ENCODE data around the gene HHIP. TPM values are rescaled to one million over a fixed set of nuclear protein-coding genes. Genes with fewer than 3 reads are reported as not detected.

The HHIP gene
- total RNA-seq, 1 donor from 2014 or later: not detected

DNA sequence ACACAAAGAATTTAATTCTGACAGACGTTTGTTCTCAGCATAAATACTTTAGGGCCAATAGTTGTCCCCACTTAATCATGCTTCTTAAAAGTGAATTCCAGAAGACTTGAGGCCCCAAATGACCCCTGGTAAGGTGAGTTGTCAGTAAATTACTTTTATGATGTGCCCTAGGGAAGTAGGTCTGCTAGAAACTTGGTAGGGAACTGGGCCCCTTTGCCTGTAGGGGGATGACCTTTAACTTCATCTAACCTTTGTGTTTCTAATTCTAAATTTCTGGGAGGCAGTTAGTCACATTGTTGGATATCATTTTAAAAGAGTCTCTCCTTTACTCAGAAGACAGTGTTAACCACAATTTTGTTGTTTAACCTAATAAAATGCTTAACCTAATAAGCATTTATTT is 28.8 kb downstream of the HHIP start:
- Histone ChIP-seq H3K27me3 (no peaks in the 10 kb centered on the region), H3K9ac (no peak overlapping the region), H3K4me3 (no peak overlapping the region), H2AFZ (replicated peaks) (no peak overlapping the region), H3F3A (ENCODE audit: low read depth) (no peaks in the 10 kb centered on the region), H3K27ac (no peak overlapping the region), H4K20me1 (ENCODE audit: low read depth) (no peaks in the 10 kb centered on the region), H3K4me2 (no peak overlapping the region), H3K79me2 (ENCODE audit: low read depth) (no peaks in the 10 kb centered on the region), H3K36me3 (no peaks in the 10 kb centered on the region), H3K4me1 (no peaks in the 10 kb centered on the region), H3K9me3 (ENCODE audit: low read depth) (no peaks in the 10 kb centered on the region)
- Mint-ChIP-seq H3K36me3 (no peaks in the 10 kb centered on the region), H3K27me3 (ENCODE audit: insufficient read depth, low read depth) (no peaks in the 10 kb centered on the region), H3K4me3 (no peak overlapping the region), H3K27ac (no peak overlapping the region), H3K4me1 (peaks cover 9% of the 10 kb centered on the region), H3K9me3 (no peaks in the 10 kb centered on the region)
- no peak for DNase-seq (ENCODE audit: low spot score)
- TF ChIP-seq EZH2 (IDR thresholded peaks at IDR 0.05): no peak
- no peak for TF ChIP-seq EZH2phosphoT487 (IDR thresholded peaks at IDR 0.05)
- TF ChIP-seq, protein P1, sequence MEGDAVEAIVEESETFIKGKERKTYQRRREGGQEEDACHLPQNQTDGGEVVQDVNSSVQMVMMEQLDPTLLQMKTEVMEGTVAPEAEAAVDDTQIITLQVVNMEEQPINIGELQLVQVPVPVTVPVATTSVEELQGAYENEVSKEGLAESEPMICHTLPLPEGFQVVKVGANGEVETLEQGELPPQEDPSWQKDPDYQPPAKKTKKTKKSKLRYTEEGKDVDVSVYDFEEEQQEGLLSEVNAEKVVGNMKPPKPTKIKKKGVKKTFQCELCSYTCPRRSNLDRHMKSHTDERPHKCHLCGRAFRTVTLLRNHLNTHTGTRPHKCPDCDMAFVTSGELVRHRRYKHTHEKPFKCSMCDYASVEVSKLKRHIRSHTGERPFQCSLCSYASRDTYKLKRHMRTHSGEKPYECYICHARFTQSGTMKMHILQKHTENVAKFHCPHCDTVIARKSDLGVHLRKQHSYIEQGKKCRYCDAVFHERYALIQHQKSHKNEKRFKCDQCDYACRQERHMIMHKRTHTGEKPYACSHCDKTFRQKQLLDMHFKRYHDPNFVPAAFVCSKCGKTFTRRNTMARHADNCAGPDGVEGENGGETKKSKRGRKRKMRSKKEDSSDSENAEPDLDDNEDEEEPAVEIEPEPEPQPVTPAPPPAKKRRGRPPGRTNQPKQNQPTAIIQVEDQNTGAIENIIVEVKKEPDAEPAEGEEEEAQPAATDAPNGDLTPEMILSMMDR (IDR thresholded peaks at IDR 0.05): no peak

DNA sequence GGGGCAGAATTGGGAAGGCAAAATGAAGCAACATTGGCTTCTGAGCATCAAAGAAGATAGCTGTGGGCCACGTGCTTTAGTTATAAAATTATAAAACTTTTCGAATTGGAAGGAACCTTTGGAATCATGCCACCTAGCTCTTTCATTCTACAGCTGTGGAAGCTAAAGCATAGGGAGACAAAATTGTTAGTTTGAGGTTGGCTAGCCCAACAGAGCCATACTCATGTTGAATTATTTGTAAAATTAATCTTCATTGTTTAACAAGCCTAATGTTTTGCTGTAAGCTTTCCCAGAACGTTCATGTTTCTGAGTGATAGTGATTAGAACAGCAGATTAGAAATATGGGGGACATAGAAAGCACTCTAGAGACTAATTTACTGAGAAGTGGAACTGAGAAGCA is 35.9 kb downstream of the HHIP start:
- H3K9me3 Mint-ChIP-seq: no peaks in the 10 kb centered on the region
- no peak for TF ChIP-seq EZH2phosphoT487 (IDR thresholded peaks at IDR 0.05)
- TF ChIP-seq, protein P1 (IDR thresholded peaks at IDR 0.05): no peak
- TF ChIP-seq EZH2 (IDR thresholded peaks at IDR 0.05): no peak
- no peaks in the 10 kb centered on the region for H3K27me3 ChIP-seq
- no peaks in the 10 kb centered on the region for H3K27me3 Mint-ChIP-seq (ENCODE audit: insufficient read depth, low read depth)
- H3K79me2 ChIP-seq (ENCODE audit: low read depth): no peaks in the 10 kb centered on the region
- H3K9ac ChIP-seq: no peak overlapping the region
- no peak overlapping the region for H3K4me3 Mint-ChIP-seq
- H3K4me1 ChIP-seq: no peaks in the 10 kb centered on the region
- no peaks in the 10 kb centered on the region for H3F3A ChIP-seq (ENCODE audit: low read depth)
- no peaks in the 10 kb centered on the region for H3K9me3 ChIP-seq (ENCODE audit: low read depth)
- no peaks in the 10 kb centered on the region for H3K36me3 Mint-ChIP-seq
- no peak overlapping the region for H3K4me3 ChIP-seq
- H3K27ac Mint-ChIP-seq: no peak overlapping the region
- no peak overlapping the region for H3K27ac ChIP-seq
- H3K4me2 ChIP-seq: no peak overlapping the region
- no peak for DNase-seq (ENCODE audit: low spot score)
- no peaks in the 10 kb centered on the region for H3K4me1 Mint-ChIP-seq
- no peak overlapping the region for H2AFZ ChIP-seq (replicated peaks)
- no peaks in the 10 kb centered on the region for H3K36me3 ChIP-seq
- no peaks in the 10 kb centered on the region for H4K20me1 ChIP-seq (ENCODE audit: low read depth)

DNA sequence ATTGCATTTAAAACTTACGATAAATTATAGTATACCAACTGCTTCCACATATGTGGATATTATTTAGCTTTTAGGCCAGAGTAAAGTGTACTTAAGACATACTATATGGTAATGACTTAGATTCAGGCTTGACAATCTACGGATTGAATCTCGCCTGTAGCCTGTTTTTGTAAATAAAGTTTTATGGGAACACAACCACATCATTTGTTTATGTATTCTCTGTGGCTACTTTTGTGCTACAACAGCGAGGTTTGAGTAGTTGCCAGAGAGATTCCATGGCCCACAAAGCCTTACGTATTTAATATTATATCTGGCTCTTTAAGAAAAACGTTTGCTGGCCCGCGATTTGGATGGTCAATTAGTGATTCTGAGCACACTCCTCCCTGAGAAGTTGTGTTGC is 37.6 kb downstream of the HHIP start:
- H4K20me1 ChIP-seq (ENCODE audit: low read depth): no peaks in the 10 kb centered on the region
- H3K9ac ChIP-seq: no peak overlapping the region
- no peaks in the 10 kb centered on the region for H3K4me1 Mint-ChIP-seq

DNA sequence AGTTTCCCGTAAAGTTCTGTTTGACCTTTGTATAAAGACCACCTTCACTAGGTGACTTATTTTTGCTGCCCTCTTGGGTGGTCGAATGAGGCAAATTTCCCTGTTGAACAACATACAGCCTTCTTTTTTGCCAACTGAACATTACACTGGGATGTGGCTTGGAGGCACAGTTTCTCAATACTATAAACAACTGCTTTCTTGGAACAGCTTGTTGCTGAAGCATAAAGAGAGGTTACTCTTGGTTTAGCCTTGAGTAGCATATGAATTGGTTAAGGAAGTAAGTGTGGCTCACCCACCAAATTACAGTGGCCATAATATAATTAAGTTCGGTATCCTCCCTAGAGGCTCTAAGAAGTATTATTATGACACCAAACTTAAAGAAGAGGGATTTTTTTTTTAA is 40.0 kb downstream of the HHIP start:
- Histone ChIP-seq H4K20me1 (ENCODE audit: low read depth) (no peaks in the 10 kb centered on the region), H3K27me3 (no peaks in the 10 kb centered on the region), H3K4me1 (no peaks in the 10 kb centered on the region), H3F3A (ENCODE audit: low read depth) (no peaks in the 10 kb centered on the region), H3K4me3 (no peak overlapping the region), H3K4me2 (no peak overlapping the region), H3K9me3 (ENCODE audit: low read depth) (no peaks in the 10 kb centered on the region), H3K36me3 (no peaks in the 10 kb centered on the region), H3K9ac (no peak overlapping the region), H3K79me2 (ENCODE audit: low read depth) (no peaks in the 10 kb centered on the region), H3K27ac (no peak overlapping the region), H2AFZ (replicated peaks) (no peak overlapping the region)
- H3K36me3 Mint-ChIP-seq: no peaks in the 10 kb centered on the region
- TF ChIP-seq, protein P1 (IDR thresholded peaks at IDR 0.05): no peak
- TF ChIP-seq EZH2 (IDR thresholded peaks at IDR 0.05) (no peak), EZH2phosphoT487 (IDR thresholded peaks at IDR 0.05) (no peak)
- no peaks in the 10 kb centered on the region for H3K27me3 Mint-ChIP-seq (ENCODE audit: insufficient read depth, low read depth)
- H3K27ac Mint-ChIP-seq: no peak overlapping the region
- H3K9me3 Mint-ChIP-seq: no peaks in the 10 kb centered on the region
- no peaks in the 10 kb centered on the region for H3K4me1 Mint-ChIP-seq
- no peak overlapping the region for H3K4me3 Mint-ChIP-seq
- DNase-seq (ENCODE audit: low spot score): no peak

More for the DNA sequence above, 37.6 kb downstream of the HHIP start:
- no peaks in the 10 kb centered on the region for H3K27me3 ChIP-seq
- no peak for TF ChIP-seq EZH2 (IDR thresholded peaks at IDR 0.05)
- no peak overlapping the region for H2AFZ ChIP-seq (replicated peaks)
- no peak overlapping the region for H3K4me3 ChIP-seq
- Mint-ChIP-seq H3K36me3 (no peaks in the 10 kb centered on the region), H3K27me3 (ENCODE audit: insufficient read depth, low read depth) (no peaks in the 10 kb centered on the region), H3K4me3 (no peak overlapping the region), H3K27ac (no peak overlapping the region), H3K9me3 (no peaks in the 10 kb centered on the region)
- no peaks in the 10 kb centered on the region for H3K79me2 ChIP-seq (ENCODE audit: low read depth)
- H3F3A ChIP-seq (ENCODE audit: low read depth): no peaks in the 10 kb centered on the region
- no peaks in the 10 kb centered on the region for H3K36me3 ChIP-seq
- no peak overlapping the region for H3K27ac ChIP-seq
- H3K4me2 ChIP-seq: no peak overlapping the region
- DNase-seq (ENCODE audit: low spot score): no peak
- H3K4me1 ChIP-seq: no peaks in the 10 kb centered on the region
- no peaks in the 10 kb centered on the region for H3K9me3 ChIP-seq (ENCODE audit: low read depth)

Measured in neural progenitor cell (in vitro differentiated cells).